ENCODE results near the gene OTOS.

DNA sequence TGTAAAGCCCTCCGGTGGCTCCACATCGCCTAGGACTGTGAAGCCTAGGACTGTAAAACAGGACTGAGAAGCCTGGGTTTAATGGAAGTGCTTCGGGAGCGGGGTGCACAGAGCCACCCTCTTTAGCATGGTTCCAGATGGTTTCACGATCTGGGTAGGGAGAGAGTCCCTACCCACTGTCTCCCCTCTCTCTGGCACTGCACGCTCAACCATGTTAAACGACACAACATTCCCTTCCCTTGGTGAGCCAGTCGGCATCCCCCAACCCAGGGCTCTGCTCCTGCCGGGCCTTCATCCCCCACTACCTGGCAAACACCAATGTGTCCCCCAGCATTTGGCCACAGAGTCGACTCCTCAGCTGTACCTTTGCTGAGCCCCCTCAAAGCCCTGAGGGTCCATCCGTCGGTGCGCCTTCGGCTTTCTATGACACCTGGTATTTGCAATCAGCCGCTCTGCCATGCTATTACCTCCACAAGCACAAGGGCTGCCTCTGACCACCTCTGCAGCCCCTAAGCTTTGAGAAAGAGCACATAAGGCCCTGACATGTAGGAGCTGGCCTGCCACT, 5.4 kb downstream of the OTOS start:
- TF ChIP-seq CTCF (conservative IDR thresholded peaks at IDR 0.05; ENCODE audit: low read length) (no peak), EZH2phosphoT487 (IDR thresholded peaks at IDR 0.05; ENCODE audit: borderline replicate concordance, low read depth, low read length) (no peak)
